Keratinocyte (primary cell): ENCODE results near the gene LRPPRC. TPM values are rescaled to one million over a fixed set of nuclear protein-coding genes. Genes with fewer than 3 reads are reported as not detected.

Experiments used
- DNase-seq: peaks from one replicate; pipeline ENCODE4 v3.0.0-alpha.2; 2011; ENCODE audit warnings: low read depth, missing footprints, low spot score
- FAIRE-seq: peaks from 2 replicates; lab custom pipeline; 2011; peaks lifted over from hg19 to GRCh38; lab: Jason Lieb, UNC
- H2AFZ ChIP-seq: 2 replicates; pipeline ENCODE4 v1.6.0; 2012; ENCODE audit warnings: low read length, control low read depth, inconsistent platforms; ENCODE audit not compliant: control insufficient read depth
- H3K27ac ChIP-seq: 2 replicates; pipeline ENCODE4 v1.5.1; 2011; ENCODE audit warnings: low read length; ENCODE audit not compliant: control insufficient read depth, insufficient read depth
- H3K27me3 ChIP-seq: 3 replicates; pipeline ENCODE4 v1.6.0; 2011; ENCODE audit warnings: low read length; ENCODE audit not compliant: control insufficient read depth, insufficient read depth; ENCODE audit errors: extremely low read depth
- H3K36me3 ChIP-seq, 2 experiments: 2 replicates in 1 of 2; 3 replicates in 1 of 2; pipeline ENCODE4 v1.5.1; 2011; ENCODE audit warnings: low read length in 2 of 2, mild to moderate bottlenecking in 1 of 2; ENCODE audit not compliant: control insufficient read depth in 2 of 2, insufficient read depth in 2 of 2; ENCODE audit errors: extremely low read depth in 1 of 2
- H3K4me1 ChIP-seq: 3 replicates; pipeline ENCODE4 v1.5.1; 2011; ENCODE audit warnings: low read length; ENCODE audit not compliant: control insufficient read depth, insufficient read depth; ENCODE audit errors: extremely low read depth
- H3K4me2 ChIP-seq: 3 replicates; pipeline ENCODE4 v1.6.0; 2011; ENCODE audit warnings: low read depth, low read length; ENCODE audit not compliant: control insufficient read depth, insufficient read depth; ENCODE audit errors: extremely low read depth
- H3K4me3 ChIP-seq, 3 experiments: fragments of 200-600 bp in 1 of 3; sonication (generic) in 1 of 3; 2 replicates in 2 of 3; 3 replicates in 1 of 3; pipeline ENCODE4 v1.5.1; 2011 to 2016; ENCODE audit warnings: low read length in 3 of 3, mild to moderate bottlenecking in 3 of 3, control low read depth in 2 of 3, inconsistent platforms in 1 of 3, low read depth in 1 of 3, mixed read lengths in 1 of 3, mixed run types in 1 of 3, moderate library complexity in 1 of 3; ENCODE audit not compliant: control insufficient read depth in 2 of 3, insufficient read depth in 2 of 3; ENCODE audit errors: extremely low read depth in 1 of 3
- H3K79me2 ChIP-seq: 2 replicates; pipeline ENCODE4 v1.6.0; 2012; ENCODE audit warnings: low read length; ENCODE audit not compliant: control insufficient read depth, insufficient read depth
- H3K9ac ChIP-seq: 3 replicates; pipeline ENCODE4 v1.6.0; 2011; ENCODE audit warnings: low read length; ENCODE audit not compliant: control insufficient read depth, insufficient read depth; ENCODE audit errors: extremely low read depth
- H3K9me1 ChIP-seq: 3 replicates; pipeline ENCODE4 v1.6.0; 2011; ENCODE audit warnings: low read length; ENCODE audit not compliant: control insufficient read depth, insufficient read depth; ENCODE audit errors: extremely low read depth
- H3K9me3 ChIP-seq: 2 replicates; pipeline ENCODE4 v1.5.1; 2012; ENCODE audit warnings: low read depth, low read length; ENCODE audit not compliant: control insufficient read depth
- H4K20me1 ChIP-seq: 3 replicates; pipeline ENCODE4 v1.6.0; 2011; ENCODE audit warnings: low read length; ENCODE audit not compliant: control insufficient read depth, insufficient read depth; ENCODE audit errors: extremely low read depth
- EZH2 ChIP-seq: IDR thresholded peaks from one replicate; pipeline ENCODE4 v1.6.1; 2012; ENCODE audit warnings: inconsistent platforms, mild to moderate bottlenecking, low read length, moderate library complexity
- dilution Hi-C: fragments of 300-500 bp; cut with MboI; formaldehyde crosslinking; loops from one replicate; pipeline ENCODE4 v1.7.0; 2020; ENCODE audit warnings: low sequenced_read_pairs; ENCODE audit not compliant: extremely low pct_ligation_motif_present
- polyA plus RNA-seq, 5 experiments: library from polyadenylated mRNA; depleted of rRNA in 3 of 5; stranded (reverse) in 3 of 5; stranded (forward) in 1 of 5; unstranded in 1 of 5; fragments of >200 nt; gene quantifications; 1 replicate in 1 of 5; 2 replicates in 3 of 5; 3 replicates in 1 of 5; pipeline versions ENCODE4 v1.2.1 to v1.2.3, GENCODE V29; 2011 to 2012; ENCODE audit warnings: missing spikeins in 2 of 5, low read depth in 1 of 5, low replicate concordance in 1 of 5
- TF ChIP-seq, protein P1 (sequence below), 3 experiments: IDR thresholded peaks in 1 of 3; conservative IDR thresholded peaks in 1 of 3; optimal IDR thresholded peaks in 1 of 3; 2 replicates in 2 of 3; 3 replicates in 1 of 3; pipeline versions ENCODE3 to v1.5.1; 2011; ENCODE audit warnings: low read length in 3 of 3, mild to moderate bottlenecking in 3 of 3, moderate library complexity in 2 of 3, control low read depth in 1 of 3, inconsistent platforms in 1 of 3; ENCODE audit not compliant: insufficient read depth in 2 of 3; ENCODE audit errors: extremely low read depth in 1 of 3

Gene LRPPRC
- polyA plus RNA-seq, 1 donor (not counting 4 experiments of a cell fraction or from before 2014, with no cell fraction given), result 115 TPM

GRCh38 chr2:43944915-43945314 lies 50.9 kb downstream of the LRPPRC start:
- Histone ChIP-seq H3K9ac (no peak overlapping the region), H3K4me3 (no peak overlapping the region), H3K9me1 (no peaks in the 10 kb centered on the region), H3K27ac (no peak overlapping the region), H3K27me3 (no peaks in the 10 kb centered on the region), H3K4me1 (no peaks in the 10 kb centered on the region), H3K79me2 (no peaks in the 10 kb centered on the region), H3K4me2 (no peak overlapping the region), H2AFZ (no peak overlapping the region), H3K9me3 (no peaks in the 10 kb centered on the region), H4K20me1 (no peaks in the 10 kb centered on the region), H3K36me3 (peaks cover 17 to 19% of the 10 kb centered on the region in 2 experiments)
- TF ChIP-seq, protein P1, sequence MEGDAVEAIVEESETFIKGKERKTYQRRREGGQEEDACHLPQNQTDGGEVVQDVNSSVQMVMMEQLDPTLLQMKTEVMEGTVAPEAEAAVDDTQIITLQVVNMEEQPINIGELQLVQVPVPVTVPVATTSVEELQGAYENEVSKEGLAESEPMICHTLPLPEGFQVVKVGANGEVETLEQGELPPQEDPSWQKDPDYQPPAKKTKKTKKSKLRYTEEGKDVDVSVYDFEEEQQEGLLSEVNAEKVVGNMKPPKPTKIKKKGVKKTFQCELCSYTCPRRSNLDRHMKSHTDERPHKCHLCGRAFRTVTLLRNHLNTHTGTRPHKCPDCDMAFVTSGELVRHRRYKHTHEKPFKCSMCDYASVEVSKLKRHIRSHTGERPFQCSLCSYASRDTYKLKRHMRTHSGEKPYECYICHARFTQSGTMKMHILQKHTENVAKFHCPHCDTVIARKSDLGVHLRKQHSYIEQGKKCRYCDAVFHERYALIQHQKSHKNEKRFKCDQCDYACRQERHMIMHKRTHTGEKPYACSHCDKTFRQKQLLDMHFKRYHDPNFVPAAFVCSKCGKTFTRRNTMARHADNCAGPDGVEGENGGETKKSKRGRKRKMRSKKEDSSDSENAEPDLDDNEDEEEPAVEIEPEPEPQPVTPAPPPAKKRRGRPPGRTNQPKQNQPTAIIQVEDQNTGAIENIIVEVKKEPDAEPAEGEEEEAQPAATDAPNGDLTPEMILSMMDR (optimal IDR thresholded peaks at IDR 0.05 in 1 of 3, IDR thresholded peaks at IDR 0.05 in 1 of 3, conservative IDR thresholded peaks at IDR 0.05 in 1 of 3; ENCODE audit: extremely low read depth in 1 of 3, insufficient read depth in 2 of 3, low read length in 3 of 3), result no peak
- no peak for TF ChIP-seq EZH2
- FAIRE-seq (no peak), DNase-seq (no peak)
- dilution Hi-C loops, result no loop called here

DNA sequence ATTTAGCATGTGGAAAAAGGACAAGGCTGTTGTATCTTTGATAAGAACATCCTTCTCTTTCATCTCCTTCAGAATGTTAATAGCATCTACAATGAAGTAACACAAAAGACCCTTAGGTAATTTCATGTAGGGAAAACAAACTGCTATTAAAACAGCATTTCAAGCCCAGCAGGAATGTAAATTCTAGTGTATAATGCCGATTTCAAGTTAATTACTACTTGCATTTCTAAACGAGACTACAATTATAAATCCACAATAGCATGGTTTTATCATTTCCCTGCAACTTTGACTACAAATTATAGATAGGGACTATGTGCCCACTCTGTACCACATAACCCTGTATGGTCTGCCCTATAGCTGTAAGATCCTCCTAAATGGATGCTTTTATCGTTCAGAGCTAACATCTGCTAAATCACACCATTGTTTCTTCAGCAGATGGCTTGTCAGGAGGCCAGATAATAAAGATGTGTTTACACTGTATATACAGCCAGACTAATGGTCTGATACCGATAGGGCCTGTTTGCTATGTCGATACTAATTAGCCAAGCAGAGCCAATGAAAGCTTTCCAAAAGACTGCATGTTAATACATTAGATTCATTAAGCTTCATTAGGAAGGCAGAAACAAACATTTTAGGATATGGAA lies 51.9 kb downstream of the LRPPRC start:
- Histone ChIP-seq H3K4me1 (no peaks in the 10 kb centered on the region), H3K9ac (no peak overlapping the region), H3K27me3 (no peaks in the 10 kb centered on the region), H3K9me1 (no peaks in the 10 kb centered on the region), H4K20me1 (no peaks in the 10 kb centered on the region), H3K27ac (no peak overlapping the region), H3K9me3 (no peaks in the 10 kb centered on the region), H2AFZ (no peak overlapping the region), H3K4me3 (no peak overlapping the region), H3K36me3 (peaks cover 12 to 19% of the 10 kb centered on the region in 2 experiments), H3K4me2 (no peak overlapping the region), H3K79me2 (no peaks in the 10 kb centered on the region)
- DNase-seq (no peak), FAIRE-seq (no peak)
- TF ChIP-seq EZH2, result no peak
- TF ChIP-seq, protein P1 (optimal IDR thresholded peaks at IDR 0.05 in 1 of 3, IDR thresholded peaks at IDR 0.05 in 1 of 3, conservative IDR thresholded peaks at IDR 0.05 in 1 of 3; ENCODE audit: extremely low read depth in 1 of 3, insufficient read depth in 2 of 3, low read length in 3 of 3), result no peak
- dilution Hi-C loops, result no loop called here
